ENCODE measurements around the gene IFRD1.

Gene IFRD1, protein sequence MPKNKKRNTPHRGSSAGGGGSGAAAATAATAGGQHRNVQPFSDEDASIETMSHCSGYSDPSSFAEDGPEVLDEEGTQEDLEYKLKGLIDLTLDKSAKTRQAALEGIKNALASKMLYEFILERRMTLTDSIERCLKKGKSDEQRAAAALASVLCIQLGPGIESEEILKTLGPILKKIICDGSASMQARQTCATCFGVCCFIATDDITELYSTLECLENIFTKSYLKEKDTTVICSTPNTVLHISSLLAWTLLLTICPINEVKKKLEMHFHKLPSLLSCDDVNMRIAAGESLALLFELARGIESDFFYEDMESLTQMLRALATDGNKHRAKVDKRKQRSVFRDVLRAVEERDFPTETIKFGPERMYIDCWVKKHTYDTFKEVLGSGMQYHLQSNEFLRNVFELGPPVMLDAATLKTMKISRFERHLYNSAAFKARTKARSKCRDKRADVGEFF
- total RNA-seq: 232 reads per million, percentile 94 among the genes with 10 or more reads in this experiment

DNA sequence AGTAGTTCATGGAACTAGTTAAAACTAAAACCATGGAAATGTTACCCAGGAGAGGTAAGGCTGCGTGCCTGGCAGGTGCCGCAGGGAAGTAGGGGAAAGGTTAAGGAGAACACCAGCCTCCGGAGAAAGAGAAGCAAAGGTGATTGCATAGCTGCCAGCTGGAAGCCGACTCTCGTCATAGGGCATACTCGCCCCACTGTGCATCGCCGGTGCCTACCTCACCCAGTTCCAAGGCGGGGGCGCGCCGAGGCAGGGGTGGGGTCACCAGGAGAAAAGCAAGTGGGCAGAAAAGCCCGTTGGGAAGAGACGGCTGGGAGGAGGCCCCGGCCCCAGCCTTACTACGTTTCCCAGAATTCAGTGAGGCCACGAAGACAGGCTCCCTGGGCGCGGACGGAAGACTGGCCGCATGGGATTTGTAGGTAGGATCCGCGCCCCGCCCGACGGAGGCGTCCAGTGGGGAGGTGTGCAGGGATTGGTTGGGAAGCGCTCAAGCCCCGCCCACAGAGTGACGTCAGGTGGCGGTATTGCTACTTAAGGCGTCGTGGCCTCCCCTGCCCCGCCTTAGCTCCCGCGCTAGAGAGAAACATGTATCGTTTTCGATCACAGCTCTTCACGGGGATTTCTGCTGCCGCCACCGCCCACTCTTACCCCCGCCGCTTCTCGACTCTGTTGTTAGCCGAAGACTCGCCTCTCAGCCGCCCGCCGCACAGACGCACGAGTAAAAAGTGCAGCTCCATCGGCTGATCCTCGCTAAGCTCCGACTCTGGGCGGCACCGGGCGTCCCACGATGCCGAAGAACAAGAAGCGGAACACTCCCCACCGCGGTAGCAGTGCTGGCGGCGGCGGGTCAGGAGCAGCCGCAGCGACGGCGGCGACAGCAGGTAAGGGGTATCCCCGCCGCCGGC lies at the start of gene IFRD1:
IFRD1 (plus strand) TSS at position 559 of the 905 bp plus-strand sequence; CDS start at position 788, 229 bp downstream.
- peak; percentile 98 for DNase-seq

DNA sequence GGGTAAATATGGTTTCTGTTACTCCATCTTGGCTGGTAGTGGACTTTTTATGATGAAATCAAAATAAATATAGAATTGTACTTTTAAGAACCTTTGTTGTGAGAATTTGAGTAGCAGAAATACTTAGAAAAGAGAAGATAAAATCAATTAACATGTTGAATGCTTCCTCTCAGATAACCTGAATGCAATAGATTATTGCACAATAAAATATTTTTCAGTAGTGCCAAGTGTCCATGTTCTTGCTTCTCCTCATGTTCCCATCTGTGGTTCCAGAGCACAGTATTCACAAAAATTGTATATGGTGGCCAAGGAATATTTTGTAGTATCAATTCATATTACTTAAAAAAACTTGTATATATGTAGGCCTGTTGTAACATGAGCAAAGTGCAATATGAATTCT lies 45.9 kb upstream of the IFRD1 start:
- no peak for DNase-seq

DNA sequence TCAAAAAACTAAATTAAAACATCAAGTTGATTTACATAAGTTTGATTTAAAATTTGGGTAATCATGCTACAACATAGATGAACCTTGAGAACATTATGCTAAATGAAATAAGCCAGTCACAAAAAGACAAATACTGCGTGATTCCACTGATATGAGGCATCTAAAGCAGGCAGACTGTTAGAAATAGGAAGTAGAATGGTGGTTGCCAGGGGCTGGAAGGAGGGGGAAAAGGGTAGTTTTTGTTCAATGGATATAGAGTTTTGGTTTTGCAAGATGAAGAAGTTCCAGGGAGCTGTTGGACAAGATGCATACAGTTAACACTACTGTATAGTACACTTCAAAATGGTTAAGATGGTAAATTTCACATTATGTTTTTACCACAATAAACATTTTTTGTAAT lies 45.0 kb upstream of the IFRD1 start:
- DNase-seq: no peak

DNA sequence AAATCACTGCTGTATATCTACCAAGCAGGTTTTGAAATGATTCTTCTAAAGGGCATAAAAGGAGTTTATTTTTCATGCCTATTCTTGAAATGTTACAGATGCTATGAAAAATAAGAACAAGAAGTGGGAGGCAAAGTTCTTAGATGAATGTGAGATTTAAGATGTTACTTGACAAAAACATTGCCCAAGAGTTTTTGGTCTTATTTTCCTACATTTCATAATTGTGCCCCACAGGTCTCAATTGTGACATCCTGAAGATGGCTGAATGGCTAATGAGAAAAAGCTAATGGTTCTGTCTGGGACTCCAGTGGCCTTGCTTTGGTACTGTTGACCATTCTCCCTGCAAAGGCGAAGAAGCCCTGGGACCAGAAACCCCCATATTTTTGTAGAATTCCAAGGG lies 43.0 kb upstream of the IFRD1 start:
- no peak for DNase-seq

DNA sequence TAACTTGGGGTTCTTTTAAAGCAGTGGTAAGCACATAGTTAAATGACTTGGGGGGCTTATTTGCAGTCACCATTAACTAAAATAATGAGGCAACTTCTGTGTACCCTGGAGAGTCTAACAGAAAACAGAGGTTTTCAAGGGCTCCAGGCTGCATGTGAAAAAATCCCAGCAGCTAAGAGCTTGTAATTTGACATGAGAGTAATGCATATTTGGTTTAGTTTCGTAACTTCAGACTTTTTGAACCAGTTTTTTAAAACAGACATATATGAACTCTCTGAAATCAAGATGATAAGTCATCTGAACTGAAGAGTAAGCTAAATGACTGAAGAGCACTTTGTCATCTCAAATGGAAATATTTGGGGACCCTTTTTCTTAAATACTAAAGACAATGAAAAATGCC lies 40.2 kb upstream of the IFRD1 start:
- DNase-seq: no peak

DNA sequence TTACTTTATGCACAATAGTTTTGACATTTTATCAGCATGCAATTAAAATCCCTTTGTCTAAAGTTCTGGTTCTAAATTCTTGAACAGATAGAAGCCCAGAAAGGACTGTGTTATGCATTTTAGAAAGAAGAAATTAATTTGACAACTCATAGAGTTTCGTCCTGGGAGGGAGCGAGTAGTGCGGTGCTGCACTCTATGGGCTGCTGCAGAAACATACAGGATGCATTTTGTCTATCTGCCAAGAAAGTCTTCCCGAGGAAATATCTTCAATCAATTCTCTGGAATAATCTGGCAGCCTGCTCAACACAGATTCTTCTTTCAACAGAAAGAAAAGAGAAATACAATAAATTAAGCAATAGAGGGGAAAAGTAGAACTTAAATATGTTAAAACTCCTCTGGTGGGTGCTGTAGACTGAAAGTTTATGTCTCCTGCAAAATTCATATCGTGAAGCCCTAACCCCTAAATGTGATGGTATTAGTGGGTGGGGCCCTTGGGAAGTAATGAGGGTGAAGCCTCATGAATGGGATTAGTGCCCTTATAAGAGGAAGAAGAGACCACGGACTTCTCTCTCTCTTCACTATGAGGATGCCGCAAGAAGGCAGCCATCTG lies 39.0 kb upstream of the IFRD1 start:
- DNase-seq: no peak

DNA sequence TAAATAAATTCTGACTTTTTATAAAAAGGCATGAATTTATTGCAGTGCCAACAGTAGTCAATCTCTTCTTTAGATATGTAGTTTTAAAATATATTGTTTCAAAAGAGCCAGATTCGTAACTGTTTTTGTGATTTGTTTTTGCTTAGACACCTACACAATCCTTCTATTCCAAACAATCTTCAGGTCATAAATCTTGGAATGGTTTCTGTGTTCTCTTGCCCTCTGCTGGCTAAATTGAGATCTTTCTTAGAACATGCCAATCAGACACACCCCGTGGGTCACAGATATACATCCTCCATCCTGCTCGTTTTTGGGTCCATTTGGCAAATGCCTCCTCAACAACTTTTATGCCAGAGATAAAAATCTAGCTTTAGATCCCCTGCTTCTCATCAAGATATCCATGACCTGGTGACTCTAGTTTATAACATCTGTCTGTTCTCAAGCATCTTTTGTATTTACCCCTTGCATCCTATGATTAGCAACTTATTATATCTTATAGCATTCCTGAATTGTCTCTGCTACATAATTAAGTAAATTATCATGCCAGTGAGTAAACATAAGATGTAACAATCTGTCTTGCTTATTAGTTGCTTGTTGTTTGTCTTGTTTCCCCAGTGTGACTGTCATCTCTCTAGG lies 35.3 kb upstream of the IFRD1 start:
- no peak for DNase-seq

DNA sequence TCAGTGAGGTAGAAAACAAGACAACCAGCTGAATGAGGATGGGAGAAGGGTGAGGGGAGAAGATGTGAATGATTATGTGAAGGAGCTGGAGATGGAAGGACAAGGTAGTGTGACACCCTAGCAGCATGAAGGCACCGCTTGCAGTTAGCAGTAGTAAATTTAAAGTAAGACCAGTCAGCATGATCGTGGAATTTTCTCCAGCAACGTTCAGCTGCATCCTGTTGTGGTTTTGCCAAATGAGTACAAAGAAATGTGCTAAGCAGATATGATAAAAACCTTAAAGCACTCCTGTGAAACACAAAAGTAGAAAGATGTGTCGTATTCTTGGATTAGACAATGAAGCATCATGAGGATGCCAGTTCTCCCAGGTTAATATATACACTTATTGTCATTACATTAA lies 34.1 kb upstream of the IFRD1 start:
- DNase-seq: no peak

DNA sequence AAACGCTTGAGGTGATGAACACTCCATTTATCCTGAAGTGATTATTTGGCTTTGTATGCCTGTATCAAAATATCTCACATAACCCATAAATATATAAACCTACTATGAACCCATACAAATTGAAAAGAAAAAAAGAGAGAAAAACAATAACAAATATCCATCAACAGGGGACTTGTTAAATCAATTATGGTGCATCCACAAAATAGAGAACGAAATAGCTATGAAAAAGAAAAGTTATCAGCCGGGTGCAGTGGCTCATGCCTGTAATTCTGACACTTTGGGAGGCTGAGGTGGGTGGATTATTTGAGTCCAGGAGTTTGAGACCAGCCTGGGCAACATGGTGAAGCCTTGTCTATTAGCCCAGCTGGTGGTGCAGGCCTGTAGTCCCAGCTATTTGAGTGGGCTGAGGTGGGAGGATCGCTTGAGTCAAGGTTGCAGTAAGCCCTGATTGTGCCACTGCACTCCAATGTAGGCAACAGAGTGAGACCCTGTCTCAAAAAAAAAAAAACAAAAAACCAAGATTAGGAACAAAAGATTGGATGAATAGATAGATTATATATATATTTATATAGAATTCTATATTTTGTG lies 30.6 kb upstream of the IFRD1 start:
- no peak for DNase-seq

DNA sequence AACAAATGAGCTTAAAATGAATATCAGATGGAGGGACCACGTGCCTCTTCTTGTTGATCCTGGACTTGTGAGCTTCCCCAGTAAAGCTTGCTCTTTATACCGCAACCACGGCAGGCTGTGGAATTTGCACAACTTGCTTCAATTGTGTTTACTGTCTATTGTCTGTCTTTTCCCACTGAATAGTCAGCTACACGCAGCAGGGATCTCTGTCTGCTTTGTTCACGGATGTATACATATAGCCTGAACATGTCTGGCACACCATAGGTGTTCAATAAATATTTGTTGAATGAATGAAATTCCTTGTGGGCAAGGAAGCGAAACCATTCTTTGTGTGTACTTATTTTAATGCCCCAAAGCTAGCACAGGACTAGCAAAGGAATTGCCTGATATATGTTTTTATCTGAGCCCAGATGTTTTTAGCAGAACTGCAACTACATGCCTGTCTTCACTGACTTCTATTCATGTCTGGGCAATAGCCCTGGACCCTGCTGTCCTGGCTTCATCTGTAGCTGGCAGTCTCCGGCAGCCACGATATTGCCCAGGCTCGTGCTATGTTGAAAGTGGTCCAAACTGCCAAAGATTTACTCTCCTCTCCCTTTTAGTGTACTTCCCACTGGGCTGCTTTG lies 29.9 kb upstream of the IFRD1 start:
- DNase-seq: no peak

DNA sequence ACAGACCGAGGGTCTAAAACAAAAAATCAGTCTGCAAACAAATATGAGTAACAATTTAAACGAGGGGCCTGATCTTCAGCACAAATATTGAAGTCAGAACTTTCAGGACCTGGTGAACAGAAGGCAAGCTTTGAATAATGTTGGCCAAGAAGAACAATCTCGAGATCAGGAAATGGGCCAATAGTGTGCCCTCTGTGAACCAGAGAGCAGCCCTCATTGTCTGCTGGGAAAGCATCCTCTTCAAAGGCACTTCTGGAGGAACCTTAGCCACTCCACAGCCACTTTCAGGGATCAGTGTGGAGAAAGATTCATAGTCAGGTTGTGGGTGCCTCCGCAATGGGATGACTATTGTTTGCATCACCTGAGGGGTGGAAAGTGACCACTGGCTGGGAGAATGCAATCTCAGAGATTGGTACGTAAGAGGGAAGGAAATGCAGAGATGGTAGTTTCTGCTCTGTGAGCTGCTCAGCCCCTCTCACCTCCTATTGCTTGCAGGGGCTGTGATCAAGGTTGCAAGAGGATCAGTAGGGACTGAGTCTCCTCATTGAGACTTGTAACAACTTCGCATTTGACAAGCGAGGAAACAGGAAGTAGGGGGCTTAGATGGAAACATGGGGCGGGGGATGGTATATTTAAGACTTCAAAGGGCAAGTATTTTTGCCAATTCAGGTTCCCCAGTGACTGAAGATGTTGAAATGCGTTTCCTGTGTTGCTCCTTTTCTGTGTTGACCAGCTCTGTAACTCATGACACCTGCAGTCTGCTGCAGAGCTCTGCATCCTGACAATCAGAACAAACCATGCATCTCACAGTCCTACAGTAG lies 28.4 kb upstream of the IFRD1 start:
- no peak for DNase-seq

DNA sequence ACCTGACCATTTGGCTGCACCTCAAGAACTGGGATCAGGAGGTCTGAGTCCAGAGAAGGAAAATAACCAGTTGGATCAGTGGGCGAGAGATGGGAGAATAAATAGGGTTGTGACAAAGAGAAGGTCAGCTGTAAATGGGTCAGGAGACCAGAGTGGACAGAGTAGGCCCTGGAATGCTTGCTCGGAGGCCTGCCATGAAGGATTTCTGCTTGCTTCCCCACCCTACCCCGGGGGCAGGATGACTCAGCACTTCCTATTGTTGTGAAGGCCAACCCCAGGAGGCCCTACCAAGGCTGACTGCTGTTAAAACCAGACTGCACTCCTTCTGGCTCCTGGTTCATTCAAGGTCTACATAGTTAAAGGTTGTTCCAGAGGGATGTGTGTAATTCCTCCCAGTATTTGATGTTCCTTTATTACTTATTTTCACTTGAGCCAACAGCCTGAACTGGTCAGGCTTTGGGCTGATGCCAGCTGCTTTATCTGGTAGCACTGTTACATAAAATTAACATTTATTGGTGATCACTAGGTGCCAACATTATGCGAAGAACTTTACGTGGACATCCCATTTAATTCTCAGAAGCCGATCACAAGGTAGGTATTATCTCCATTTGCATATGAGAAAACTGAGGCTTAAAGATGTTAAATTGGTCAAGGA lies 27.3 kb upstream of the IFRD1 start:
- DNase-seq: no peak

DNA sequence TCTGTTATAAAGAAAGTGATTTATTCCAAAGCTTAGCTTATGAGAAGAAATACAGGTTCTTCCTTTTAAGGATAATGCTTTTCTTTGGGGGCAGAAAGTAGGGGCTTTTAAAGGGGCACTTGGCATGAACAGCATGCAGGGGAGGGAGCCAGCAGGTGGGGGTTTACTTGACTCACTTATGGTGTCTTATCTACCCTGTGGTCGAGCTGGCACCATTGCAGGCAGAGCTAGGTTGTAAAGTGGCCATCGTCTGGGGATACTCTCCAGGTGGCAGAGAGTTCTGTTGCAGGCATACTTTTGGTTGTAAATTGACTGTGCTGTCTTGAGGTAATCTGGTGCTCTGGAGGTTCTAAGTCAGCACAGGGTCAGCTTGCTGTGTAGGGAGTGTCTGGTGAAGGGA lies 26.3 kb upstream of the IFRD1 start:
- DNase-seq: no peak

DNA sequence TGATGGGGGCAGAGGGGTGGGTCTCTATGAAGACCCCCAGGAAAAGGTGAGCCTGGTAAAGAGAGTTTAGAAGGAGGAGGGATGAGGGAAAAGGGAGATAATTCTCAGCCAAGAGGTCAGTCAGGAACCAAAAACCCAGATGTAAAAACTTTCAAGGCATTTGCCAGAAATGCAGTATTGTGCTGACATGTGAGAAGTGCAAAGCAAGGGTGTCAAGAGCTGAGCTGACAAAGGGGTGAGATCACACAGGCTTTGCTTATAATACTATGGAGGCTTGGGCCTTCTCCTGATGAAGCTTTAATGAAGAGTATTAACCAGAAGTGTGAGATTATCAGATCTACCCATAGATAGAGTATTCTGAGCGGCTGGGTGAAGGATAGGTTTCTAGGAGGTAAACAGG lies 22.3 kb upstream of the IFRD1 start:
- no peak for DNase-seq

DNA sequence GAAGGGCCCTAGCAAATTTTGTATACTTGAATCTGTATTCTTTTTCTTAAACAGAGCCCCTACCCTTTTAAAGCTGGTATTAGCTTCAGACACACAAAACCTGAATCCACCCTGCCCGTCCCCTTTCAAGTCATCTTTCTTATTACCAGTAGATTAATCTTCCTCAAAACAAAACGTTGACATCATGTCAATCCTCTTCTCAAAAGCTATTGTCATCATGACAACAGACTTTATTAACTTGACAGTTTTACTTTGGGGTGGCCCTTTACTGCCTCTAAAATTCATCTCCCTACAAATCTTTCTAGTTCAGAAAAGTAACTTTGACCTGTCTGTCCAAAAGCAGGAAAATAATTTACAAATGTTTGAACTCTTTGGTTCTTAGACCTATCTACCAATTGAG lies 21.5 kb upstream of the IFRD1 start:
- DNase-seq: no peak

DNA sequence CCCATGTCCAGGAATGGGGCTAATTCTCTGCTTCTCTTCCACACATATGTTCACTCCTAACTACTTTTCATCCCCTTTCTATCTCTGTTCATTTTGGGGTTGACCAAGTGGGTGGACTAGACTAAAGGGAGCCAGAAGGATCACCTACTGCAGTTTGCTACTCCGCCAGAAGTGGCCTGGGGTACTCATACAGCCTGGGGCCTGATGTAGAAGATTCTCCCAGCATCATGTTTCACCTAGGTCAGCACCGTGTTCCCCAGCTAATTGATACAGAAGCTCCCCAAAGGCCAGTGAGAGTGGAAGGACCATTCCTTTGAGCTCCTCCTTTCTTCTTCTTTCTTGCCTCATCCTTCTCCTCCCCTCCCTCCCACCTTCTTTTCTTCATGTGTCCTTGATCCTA lies 19.6 kb upstream of the IFRD1 start:
- DNase-seq: no peak

DNA sequence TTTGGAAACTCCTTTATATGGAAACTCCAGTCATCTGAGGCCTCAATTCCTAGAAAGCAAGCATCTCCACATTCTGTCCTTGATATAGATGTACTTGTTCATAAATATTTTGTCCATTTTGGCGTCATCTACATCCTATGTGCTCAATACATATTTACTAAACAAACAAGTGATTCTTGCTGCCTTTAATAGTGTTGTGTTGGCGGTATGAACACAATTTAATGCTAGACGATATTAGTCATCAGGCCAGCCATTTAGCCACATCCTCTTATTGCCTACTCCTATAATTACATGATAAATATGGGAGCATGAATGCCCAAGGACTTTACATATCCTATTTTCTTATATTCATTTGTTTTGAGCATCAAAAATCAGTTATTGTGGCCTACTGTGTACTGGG lies 18.5 kb upstream of the IFRD1 start:
- DNase-seq: no peak

DNA sequence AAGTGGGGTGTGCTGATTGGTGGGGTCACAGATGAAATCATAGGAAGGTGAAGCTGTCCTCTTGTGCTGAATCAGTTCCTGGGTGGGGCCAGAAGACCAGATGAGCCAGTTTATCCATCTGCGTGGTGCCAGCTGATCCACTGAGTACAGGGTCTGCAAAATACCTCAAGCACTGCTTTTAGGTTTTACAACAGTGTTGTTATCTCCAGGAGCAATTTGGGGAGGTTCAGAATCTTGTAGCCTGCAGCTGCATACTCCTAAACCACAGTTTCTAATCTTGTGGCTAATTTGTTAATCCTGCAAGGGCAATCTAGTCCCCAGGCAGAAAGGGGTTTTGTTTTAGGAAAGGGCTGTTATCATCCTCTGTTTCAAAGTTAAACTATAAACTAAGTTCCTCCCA lies 17.0 kb upstream of the IFRD1 start:
- no peak for DNase-seq

DNA sequence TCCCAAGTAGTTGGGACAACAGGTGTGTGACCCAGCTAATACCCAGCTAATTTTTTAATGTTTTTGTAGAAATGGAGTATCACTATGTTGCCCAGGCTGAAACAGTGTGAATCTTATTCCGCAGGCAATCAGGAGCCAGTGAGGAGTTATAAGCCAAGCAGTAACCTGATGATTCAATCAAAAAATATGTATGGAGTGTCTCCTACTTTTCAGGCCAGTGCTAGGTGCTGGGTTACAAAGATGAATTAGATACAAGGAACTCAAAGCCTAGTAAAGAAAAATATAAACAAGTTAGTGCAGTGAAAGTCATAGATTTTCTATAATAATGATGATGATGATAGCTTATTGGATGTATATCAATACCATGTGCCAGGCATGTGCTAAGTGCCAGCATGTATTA lies 13.2 kb upstream of the IFRD1 start:
- DNase-seq: no peak

DNA sequence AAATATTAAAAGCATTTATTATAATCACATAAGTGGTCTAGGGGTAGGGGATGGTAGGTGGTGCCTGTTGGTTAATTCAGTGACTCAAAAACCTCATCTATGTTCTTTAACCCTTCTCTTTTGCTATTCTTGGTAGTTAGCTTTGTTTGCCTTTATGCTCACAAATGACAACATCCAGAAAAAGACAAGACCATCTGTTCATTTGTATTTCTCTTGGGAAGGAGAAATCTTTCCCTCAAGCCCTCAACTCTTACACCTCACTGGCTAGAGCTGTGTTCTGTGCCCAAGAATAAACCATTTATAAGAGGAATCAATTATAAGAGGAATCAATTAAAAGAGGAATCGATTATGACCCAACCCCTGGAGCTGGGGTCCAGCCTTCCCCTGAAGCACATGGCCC lies 10.8 kb upstream of the IFRD1 start:
- DNase-seq: no peak

DNA sequence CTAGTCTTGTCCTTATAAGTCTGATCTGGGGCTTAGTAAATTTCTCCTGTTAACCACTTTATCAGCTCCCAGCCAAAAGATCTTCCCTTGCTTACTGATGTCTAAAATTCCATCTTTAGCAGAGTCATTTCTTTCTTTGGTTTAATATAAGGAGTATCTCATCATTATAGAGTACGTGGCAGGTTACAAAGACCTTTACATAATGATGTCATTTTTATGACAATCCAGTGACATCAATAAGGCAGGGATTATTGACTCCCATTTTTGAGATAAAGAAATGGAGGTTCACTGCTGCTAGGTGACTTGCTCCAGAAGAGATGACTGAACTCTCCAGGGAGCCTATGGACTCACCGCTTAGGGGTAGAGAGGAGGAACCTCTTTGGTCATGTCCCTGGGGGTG lies 8.1 kb upstream of the IFRD1 start:
- no peak for DNase-seq
